Mucosa of stomach (tissue), 1 donor: ENCODE measurements around the gene DPH2.

ENCODE experiments used
- H3K27me3 ChIP-seq: one replicate; pipeline ENCODE4 v1.7.0; 2013; ENCODE audit warnings: mild to moderate bottlenecking, low read length; ENCODE audit not compliant: control insufficient read depth, insufficient read depth
- H3K36me3 ChIP-seq: one replicate; pipeline ENCODE4 v1.7.0; 2013; ENCODE audit warnings: low read length; ENCODE audit not compliant: control insufficient read depth, insufficient read depth
- H3K4me1 ChIP-seq: one replicate; pipeline ENCODE4 v1.7.0; 2013; ENCODE audit warnings: mild to moderate bottlenecking, low read length; ENCODE audit not compliant: control insufficient read depth, insufficient read depth
- H3K4me3 ChIP-seq: one replicate; pipeline ENCODE4 v1.7.0; 2013; ENCODE audit warnings: low read length
- H3K9ac ChIP-seq: one replicate; pipeline ENCODE4 v1.7.0; 2013; ENCODE audit warnings: mild to moderate bottlenecking, low read length, moderate library complexity
- H3K9me3 ChIP-seq: one replicate; pipeline ENCODE4 v1.7.0; 2013; ENCODE audit warnings: mild to moderate bottlenecking, low read length, moderate library complexity; ENCODE audit not compliant: control insufficient read depth
- donor health status: Pancreatic carcinoma.

Gene DPH2, protein sequence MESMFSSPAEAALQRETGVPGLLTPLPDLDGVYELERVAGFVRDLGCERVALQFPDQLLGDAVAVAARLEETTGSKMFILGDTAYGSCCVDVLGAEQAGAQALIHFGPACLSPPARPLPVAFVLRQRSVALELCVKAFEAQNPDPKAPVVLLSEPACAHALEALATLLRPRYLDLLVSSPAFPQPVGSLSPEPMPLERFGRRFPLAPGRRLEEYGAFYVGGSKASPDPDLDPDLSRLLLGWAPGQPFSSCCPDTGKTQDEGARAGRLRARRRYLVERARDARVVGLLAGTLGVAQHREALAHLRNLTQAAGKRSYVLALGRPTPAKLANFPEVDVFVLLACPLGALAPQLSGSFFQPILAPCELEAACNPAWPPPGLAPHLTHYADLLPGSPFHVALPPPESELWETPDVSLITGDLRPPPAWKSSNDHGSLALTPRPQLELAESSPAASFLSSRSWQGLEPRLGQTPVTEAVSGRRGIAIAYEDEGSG

DNA sequence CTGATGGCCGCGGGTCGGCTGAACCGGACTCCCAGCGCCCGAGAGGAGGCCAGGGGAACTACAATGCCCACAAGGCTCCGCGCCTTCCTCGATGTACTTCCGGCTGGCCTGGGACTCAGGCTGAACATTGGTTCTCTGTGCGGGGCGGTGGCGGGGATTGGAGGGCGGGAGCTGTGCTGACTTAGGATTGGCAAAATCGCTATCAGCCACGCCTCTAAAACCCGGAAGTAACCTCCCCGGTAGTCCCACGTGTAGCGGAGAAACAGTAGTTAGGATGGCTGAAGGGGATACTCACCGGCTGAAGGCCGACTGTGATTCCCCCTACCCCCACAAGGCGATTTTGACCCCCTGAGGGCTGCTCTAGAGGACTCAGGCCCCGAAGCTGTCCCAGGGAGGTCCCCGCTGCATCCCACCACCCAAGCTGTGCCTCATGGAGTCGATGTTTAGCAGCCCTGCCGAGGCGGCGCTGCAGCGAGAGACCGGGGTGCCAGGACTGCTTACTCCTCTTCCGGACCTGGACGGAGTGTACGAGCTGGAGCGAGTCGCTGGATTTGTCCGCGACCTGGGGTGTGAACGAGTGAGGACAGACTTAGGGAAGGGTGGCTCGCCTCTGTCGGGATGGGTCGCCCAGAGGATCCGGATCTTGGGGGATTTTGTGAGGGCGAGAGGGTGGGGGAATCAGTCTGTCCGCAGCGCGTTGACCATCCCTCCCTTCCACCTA is at the start of gene DPH2:
Gene DPH2, plus strand, starts transcription at position 265 of the 721 bp plus-strand sequence. Its CDS starts 166 bp downstream, at position 431.
- peak within 1 kb of the TSS; percentile 99 for H3K4me3 ChIP-seq
- H3K4me1 ChIP-seq = peaks cover 13% of the 10 kb centered on the region
- H3K9ac ChIP-seq = peak within 1 kb of the TSS; percentile 69
- H3K36me3 ChIP-seq = no peaks in the 10 kb centered on the region
- H3K27me3 ChIP-seq = no peaks in the 10 kb centered on the region
- no peaks in the 10 kb centered on the region for H3K9me3 ChIP-seq

DNA sequence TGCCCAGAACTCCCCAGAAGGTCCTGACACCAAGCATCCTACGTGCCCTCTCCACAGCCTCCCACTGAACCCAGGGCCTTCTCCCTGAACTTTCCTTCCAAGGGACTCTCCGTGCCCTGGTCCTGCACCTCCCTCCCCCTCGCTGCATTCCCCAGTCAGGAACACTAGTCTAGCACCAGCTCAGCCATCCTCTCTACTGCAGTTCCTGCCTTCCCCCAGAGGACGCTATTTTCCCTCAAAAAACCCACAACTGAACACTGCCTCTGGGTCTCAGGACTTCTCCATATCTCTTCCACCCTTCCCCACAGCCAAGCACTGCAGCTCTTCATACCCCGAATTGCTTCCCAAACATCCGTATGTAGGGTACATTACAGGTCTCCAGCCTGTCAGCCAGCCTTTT is 48.8 kb upstream of the DPH2 start:
- H3K4me1 ChIP-seq = no peaks in the 10 kb centered on the region
- no peaks in the 10 kb centered on the region for H3K36me3 ChIP-seq
- no peaks in the 10 kb centered on the region for H3K27me3 ChIP-seq
- H3K4me3 ChIP-seq = no peak overlapping the region
- no peaks in the 10 kb centered on the region for H3K9me3 ChIP-seq
- H3K9ac ChIP-seq = no peak overlapping the region

DNA sequence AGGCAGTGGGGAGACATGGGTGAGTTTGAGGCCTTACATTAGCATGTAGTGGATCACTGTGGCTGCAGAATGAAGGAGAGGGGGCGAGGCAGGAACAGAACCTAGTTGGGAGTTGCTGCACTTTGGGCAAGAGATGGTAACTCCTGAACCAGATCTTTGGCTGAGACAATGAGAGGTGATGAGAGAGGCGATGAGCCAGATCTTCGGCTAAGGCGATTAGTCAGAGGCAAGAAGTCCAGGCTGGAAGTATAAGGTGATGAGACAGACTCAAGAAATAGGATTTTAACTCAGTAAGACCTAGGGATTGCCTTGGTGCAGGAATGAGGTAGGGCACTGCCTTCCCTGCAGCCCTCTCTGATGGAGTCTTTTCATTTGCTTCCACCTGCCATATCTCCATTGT is 45.3 kb upstream of the DPH2 start:
- H3K36me3 ChIP-seq = no peaks in the 10 kb centered on the region
- no peaks in the 10 kb centered on the region for H3K4me1 ChIP-seq
- H3K27me3 ChIP-seq = no peaks in the 10 kb centered on the region
- H3K4me3 ChIP-seq = no peak overlapping the region
- H3K9ac ChIP-seq = no peak overlapping the region
- no peaks in the 10 kb centered on the region for H3K9me3 ChIP-seq

DNA sequence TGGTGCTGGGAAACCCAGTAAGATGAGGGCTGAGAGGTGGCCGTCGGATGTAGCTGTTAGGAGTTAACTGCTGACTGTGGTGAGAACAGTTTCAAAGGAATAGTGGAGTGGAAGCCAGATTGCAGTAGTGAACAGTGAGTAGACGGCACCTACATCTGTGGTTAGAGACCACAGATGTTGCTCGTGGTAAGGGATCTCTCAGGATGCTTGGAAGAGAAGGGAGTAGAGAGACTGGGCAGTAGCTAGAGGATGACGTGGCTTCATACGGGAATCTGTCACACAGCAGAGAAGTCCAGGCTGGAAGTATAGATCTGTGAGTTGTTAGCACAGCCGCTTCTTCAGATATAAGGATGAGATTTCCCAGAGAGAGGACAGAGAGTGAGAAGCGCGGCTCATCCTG is 44.0 kb upstream of the DPH2 start:
- Histone ChIP-seq H3K36me3 (no peaks in the 10 kb centered on the region), H3K4me3 (no peak overlapping the region), H3K9ac (no peak overlapping the region), H3K9me3 (no peaks in the 10 kb centered on the region), H3K4me1 (no peaks in the 10 kb centered on the region), H3K27me3 (no peaks in the 10 kb centered on the region)

DNA sequence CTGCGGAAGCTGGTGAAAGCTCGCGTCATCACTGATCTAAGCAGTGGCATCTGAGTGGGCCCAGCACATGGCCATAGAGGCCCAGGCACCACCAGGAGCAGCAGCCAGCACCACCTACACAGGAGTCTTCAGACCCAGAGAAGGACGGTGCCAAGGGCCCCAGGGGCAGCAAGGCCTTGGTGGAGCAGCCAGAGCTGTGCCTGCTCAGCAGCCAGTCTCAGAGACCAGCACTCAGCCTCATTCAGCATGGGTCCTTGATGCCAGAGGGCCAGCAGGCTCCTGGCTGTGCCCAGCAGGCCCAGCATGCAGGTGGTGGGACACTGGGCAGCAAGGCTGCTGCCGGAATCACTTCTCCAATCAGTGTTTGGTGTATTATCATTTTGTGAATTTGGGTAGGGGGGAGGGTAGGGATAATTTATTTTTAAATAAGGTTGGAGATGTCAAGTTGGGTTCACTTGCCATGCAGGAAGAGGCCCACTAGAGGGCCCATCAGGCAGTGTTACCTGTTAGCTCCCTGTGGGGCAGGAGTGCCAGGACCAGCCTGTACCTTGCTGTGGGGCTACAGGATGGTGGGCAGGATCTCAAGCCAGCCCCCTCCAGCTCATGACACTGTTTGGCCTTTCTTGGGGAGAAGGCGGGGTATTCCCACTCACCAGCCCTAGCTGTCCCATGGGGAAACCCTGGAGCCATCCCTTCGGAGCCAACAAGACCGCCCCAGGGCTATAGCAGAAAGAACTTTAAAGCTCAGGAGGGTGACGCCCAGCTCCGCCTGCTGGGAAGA is 39.5 kb upstream of the DPH2 start:
- Histone ChIP-seq H3K9ac (no peak overlapping the region), H3K36me3 (no peaks in the 10 kb centered on the region), H3K4me3 (no peak overlapping the region), H3K9me3 (no peaks in the 10 kb centered on the region), H3K27me3 (peaks cover 28% of the 10 kb centered on the region), H3K4me1 (peaks cover 20% of the 10 kb centered on the region)

DNA sequence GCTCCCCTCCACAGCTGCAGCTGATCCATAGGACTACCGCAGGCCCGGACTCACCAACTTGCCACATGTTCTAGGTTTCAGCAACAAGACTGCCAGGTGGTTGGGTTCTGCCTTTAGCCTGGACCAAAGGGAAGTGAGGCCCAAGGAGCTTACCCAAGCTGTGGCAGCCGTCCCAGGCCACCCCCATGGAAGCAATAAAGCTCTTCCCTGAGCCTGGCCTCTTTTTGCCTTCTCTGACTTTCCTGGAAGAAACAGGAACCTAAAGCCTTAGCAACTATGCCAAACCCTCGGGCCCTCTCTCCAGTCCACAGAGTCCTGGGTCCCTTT is 38.9 kb upstream of the DPH2 start:
- peaks cover 25% of the 10 kb centered on the region for H3K4me1 ChIP-seq
- no peaks in the 10 kb centered on the region for H3K9me3 ChIP-seq
- H3K36me3 ChIP-seq = no peaks in the 10 kb centered on the region
- H3K27me3 ChIP-seq = peaks cover 33% of the 10 kb centered on the region
- H3K9ac ChIP-seq = no peak overlapping the region
- H3K4me3 ChIP-seq = no peak overlapping the region

DNA sequence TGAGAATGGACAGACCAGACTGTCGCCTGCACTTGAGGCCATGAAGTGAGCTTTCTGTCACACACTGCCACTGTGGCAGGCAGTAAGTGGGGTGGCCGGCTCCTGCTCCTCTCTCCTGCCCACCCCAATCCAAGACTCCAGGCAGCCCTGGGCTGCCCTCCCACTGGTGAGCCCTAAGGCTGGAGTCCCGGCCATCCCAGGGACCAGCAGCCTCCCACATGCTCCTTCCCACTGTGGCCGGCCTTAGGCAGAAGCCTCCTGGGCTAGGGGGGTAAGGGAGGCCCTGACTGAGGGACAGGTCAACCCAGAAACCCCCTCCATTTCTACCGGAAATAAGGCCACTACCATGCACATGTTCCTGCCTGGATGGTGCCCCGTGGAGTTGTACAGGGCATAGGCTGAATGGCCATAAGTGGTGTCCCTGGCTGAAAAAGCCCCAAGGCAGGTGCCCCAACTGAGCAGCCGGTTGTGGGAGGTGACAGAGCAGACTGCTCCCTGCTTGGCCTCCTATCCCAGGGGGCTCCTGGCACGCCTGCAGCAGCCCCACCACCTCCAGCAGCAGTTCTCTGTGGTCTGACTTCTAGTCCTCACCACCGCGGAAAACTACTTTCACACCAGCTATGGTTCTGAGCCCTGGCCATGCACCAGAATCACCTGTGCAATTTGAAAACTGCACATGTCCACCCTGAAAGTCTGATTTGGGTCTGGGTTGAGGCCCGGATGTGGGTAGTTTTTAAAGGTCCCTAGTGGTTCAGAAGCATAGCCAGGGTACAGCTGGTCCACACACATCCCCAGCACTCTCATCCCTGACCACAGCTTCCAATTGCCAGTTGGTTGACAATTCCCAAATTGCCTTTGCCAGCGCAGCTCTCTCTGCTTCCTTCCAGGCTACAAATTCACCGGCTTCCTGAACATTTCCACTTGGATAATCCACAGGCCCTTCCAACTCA is 37.8 kb upstream of the DPH2 start:
- Histone ChIP-seq H3K4me3 (no peak overlapping the region), H3K9me3 (no peaks in the 10 kb centered on the region), H3K9ac (no peak overlapping the region), H3K27me3 (peaks cover 34% of the 10 kb centered on the region), H3K36me3 (no peaks in the 10 kb centered on the region), H3K4me1 (peaks cover 32% of the 10 kb centered on the region)

DNA sequence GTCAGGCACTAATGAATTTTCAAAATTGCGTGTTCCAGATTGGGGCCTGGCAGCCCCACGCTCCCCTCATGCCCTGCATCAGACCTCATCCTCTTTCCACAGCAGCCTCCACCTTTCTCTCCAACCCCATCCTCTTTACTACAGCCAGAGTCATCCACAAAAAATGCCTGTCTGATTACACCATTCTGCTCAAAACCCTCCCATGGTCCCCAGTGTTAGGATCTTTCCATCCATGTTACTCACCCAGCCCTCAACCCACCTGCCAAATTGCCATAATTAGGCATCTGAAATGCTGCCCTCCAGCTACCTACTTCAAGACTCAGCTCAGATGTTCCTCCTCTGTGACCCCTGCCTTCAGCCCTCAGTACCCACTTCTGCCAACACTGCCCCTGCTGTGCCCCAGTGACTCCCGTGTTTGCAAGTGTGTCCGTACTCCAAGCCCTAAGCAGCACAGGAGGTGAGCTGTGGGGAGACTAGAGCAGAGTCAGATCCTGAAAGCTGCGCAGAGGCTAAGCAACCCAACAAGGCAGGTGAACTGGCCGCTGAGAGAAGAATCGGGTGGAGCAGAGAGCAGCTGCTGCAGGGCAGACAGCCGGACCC is 36.9 kb upstream of the DPH2 start:
- Histone ChIP-seq H3K4me3 (no peak overlapping the region), H3K9me3 (no peaks in the 10 kb centered on the region), H3K4me1 (peaks cover 33% of the 10 kb centered on the region), H3K36me3 (no peaks in the 10 kb centered on the region), H3K27me3 (peaks cover 34% of the 10 kb centered on the region), H3K9ac (peak overlapping the region; percentile 57)

DNA sequence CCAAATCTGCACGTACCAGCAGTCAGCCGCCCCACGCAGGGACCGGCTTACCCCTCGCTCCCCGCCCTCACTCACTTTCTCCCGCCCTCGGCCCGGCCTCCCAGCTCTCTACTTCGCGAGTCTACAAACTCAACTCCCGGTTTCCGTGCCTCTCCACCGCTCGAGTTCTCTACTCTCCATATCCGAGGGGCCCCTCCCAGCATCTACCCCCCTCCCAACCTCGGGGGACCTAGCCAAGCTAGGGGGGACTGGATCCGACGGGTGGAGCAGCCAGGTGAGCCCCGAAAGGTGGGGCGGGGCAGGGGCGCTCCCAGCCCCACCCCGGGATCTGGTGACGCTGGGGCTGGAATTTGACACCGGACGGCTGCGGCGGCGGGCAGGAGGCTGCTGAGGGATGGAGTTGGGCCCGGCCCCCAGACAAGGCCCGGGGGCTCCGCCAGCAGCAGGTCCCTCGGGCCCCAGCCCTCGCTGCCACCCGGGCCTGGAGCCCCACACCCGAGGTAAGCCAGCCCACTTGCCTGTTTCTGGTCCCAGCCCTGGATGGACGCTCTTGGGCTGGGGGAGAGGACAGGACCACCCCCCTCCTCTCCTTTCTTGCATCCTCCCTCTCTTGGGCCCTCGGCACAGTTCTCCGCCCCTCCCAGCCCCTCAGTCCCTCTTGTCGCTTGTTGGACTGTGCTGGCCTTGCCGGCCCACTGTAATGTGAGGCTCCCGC is 36.3 kb upstream of the DPH2 start, which contains the start of gene ARTN:
Gene ARTN, plus strand, starts transcription at position 416 of the 715 bp plus-strand sequence. CDS start 1,856 bp downstream, outside the sequence.
- Histone ChIP-seq H3K36me3 (no peaks in the 10 kb centered on the region), H3K4me1 (peaks cover 33% of the 10 kb centered on the region), H3K27me3 (peaks cover 34% of the 10 kb centered on the region), H3K4me3 (no peak within 1 kb of the TSS), H3K9me3 (no peaks in the 10 kb centered on the region), H3K9ac (peak within 1 kb of the TSS; percentile 57)

DNA sequence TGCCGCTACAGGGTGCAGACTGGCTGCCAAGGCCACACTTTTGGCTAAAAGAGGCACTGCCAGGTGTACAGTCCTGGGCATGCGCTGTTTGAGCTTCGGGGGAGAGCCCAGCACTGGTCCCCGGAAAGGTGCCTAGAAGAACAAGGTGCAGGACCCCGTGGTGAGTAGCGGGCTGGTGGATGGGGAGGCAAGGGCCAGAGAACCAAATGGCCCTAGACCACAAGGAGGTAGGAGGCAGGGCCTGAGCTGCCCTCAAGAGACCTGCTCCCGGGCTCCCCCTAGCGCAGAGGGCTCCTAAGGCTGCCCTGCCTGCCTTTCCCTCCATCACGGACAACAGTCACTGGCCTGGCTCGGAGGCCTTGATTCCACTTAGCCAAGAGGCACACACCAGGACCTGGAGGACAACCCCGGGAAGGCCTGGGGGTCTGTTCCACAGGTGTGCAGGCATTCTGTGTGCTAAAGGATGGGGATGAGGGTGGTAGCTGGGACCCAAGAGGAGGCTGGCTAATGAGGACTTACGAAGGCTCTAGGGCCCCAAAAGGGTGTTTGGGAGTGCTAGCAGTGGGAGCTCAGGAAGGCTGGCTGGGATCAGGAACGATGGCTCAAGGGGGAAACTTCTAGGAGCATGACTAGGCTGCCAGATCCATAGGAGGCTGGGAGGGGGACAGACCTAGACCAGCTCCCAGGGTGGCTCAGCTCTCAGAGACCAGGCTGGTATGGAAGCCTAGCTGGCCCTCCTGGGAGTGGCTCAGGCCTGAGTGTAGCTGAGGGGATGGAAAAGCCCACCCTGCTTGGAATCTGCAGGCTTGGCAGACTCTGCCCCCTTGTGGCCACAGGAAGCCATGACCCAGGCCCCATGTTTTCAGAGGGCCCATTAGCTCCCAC is 35.5 kb upstream of the DPH2 start:
- no peak overlapping the region for H3K4me3 ChIP-seq
- peak overlapping the region; percentile 57 for H3K9ac ChIP-seq
- peaks cover 34% of the 10 kb centered on the region for H3K27me3 ChIP-seq
- H3K36me3 ChIP-seq = no peaks in the 10 kb centered on the region
- no peaks in the 10 kb centered on the region for H3K9me3 ChIP-seq
- H3K4me1 ChIP-seq = peaks cover 33% of the 10 kb centered on the region
